DND-41 (cell line): ENCODE results near the gene FBXO10.

ENCODE experiments used
- ATAC-seq: fragments of 200-7000 bp; cut with Tn5 transposase; 3 replicates; pipeline ENCODE4 v1.9.1; 2021; ENCODE audit warnings: low read depth; ENCODE audit not compliant: insufficient read depth
- DNase-seq: peaks from one replicate; pipeline ENCODE4 v3.0.0-alpha.2; 2020
- H2AFZ ChIP-seq: 2 replicates; pipeline ENCODE4 v1.6.0; 2012; ENCODE audit warnings: low read depth, low read length
- H3K27ac ChIP-seq: 2 replicates; pipeline ENCODE4 v1.5.1; 2012; ENCODE audit warnings: low read length, inconsistent platforms
- H3K27me3 ChIP-seq: fragments of 200-600 bp; sonication (generic); 2 replicates; pipeline ENCODE4 v1.6.0; 2012; ENCODE audit warnings: low read length, mild to moderate bottlenecking, inconsistent platforms; ENCODE audit not compliant: insufficient read depth, poor library complexity
- H3K36me3 ChIP-seq: 2 replicates; pipeline ENCODE4 v1.5.1; 2012; ENCODE audit warnings: low read length, inconsistent platforms; ENCODE audit not compliant: insufficient read depth
- H3K4me1 ChIP-seq: 2 replicates; pipeline ENCODE4 v1.5.1; 2012; ENCODE audit warnings: mild to moderate bottlenecking, low read length; ENCODE audit not compliant: insufficient read depth
- H3K4me2 ChIP-seq: 2 replicates; pipeline ENCODE4 v1.6.0; 2012; ENCODE audit warnings: mild to moderate bottlenecking, moderate library complexity, low read length, inconsistent platforms; ENCODE audit not compliant: insufficient read depth
- H3K4me3 ChIP-seq, 2 experiments: fragments of 200-600 bp in 1 of 2; shearing (Covaris generic) in 1 of 2; 2 replicates each; pipeline ENCODE4 v1.5.1; 2012 to 2016; ENCODE audit warnings: inconsistent platforms in 2 of 2, low read length in 2 of 2, mild to moderate bottlenecking in 2 of 2, low read depth in 1 of 2, moderate library complexity in 1 of 2
- H3K79me2 ChIP-seq: 2 replicates; pipeline ENCODE4 v1.6.0; 2012; ENCODE audit warnings: low read length, inconsistent platforms; ENCODE audit not compliant: insufficient read depth
- H3K9ac ChIP-seq: 2 replicates; pipeline ENCODE4 v1.6.0; 2012; ENCODE audit warnings: low read depth, mild to moderate bottlenecking, inconsistent platforms, low read length, moderate library complexity
- H3K9me3 ChIP-seq: 2 replicates; pipeline ENCODE4 v1.5.1; 2012; ENCODE audit warnings: low read length, moderate library complexity, mild to moderate bottlenecking, inconsistent platforms; ENCODE audit not compliant: insufficient read depth, severe bottlenecking
- H4K20me1 ChIP-seq: 2 replicates; pipeline ENCODE4 v1.6.0; 2012; ENCODE audit warnings: low read length; ENCODE audit not compliant: insufficient read depth
- CTCF ChIP-seq: IDR thresholded peaks from 2 replicates; pipeline ENCODE4 v1.5.1; 2012; ENCODE audit warnings: borderline replicate concordance, low read length, moderate library complexity, mild to moderate bottlenecking; ENCODE audit not compliant: poor library complexity, severe bottlenecking; ENCODE audit errors: extremely low read depth
- EZH2 ChIP-seq: IDR thresholded peaks from 3 replicates; pipeline ENCODE4 v1.6.1; 2012; ENCODE audit warnings: borderline replicate concordance, low read depth, mild to moderate bottlenecking, moderate library complexity, low read length, inconsistent platforms; ENCODE audit not compliant: severe bottlenecking

The FBXO10 gene

GRCh38 chr9:37593883-37594448 is 17.8 kb upstream of the FBXO10 start:
- Histone ChIP-seq H3K27ac (no peak overlapping the region), H4K20me1 (peaks cover 16% of the 10 kb centered on the region; the same call in 1 of the 2 replicates), H3K4me2 (peak overlapping the region; percentile 69), H3K9ac (no peak overlapping the region), H2AFZ (peak overlapping the region; percentile 91), H3K79me2 (peaks cover 38% of the 10 kb centered on the region), H3K9me3 (no peaks in the 10 kb centered on the region), H3K4me1 (peaks cover 42% of the 10 kb centered on the region), H3K36me3 (peaks cover 13% of the 10 kb centered on the region), H3K27me3 (no peaks in the 10 kb centered on the region), H3K4me3 (peak overlapping the region in 1 of 2 experiments; percentile 30; a peak in 1 of 4 replicates)
- DNase-seq, result no peak
- TF ChIP-seq CTCF (no peak), EZH2 (no peak)
- no peak for ATAC-seq

- H3K9ac ChIP-seq, result peak within 1 kb of the TSS; percentile 97
- DNase-seq, result peak; percentile 91
- peaks cover 30% of the 10 kb centered on the region; the same call in 1 of the 2 replicates for H4K20me1 ChIP-seq
- H3K79me2 ChIP-seq, result peaks cover 54% of the 10 kb centered on the region
- peaks cover 42% of the 10 kb centered on the region for H3K4me1 ChIP-seq
- peak; percentile 94 for ATAC-seq
- no peaks in the 10 kb centered on the region for H3K9me3 ChIP-seq
- TF ChIP-seq EZH2 (no peak), CTCF (no peak)
- H3K27ac ChIP-seq, result peak within 1 kb of the TSS; percentile 90
- H3K4me2 ChIP-seq, result peak within 1 kb of the TSS; percentile 71
- H3K27me3 ChIP-seq, result no peaks in the 10 kb centered on the region
- peaks cover 30% of the 10 kb centered on the region for H3K36me3 ChIP-seq
- peak within 1 kb of the TSS; percentile 98 for H2AFZ ChIP-seq
- peak within 1 kb of the TSS; percentile 89 to 96 for H3K4me3 ChIP-seq
These were observed 16.1 kb upstream of the FBXO10 start, which contains the start of gene TOMM5 for GRCh38 chr9:37592108-37592951. Gene TOMM5 (minus strand): TSS chr9:37592597. CDS start chr9:37592532, 65 bp downstream.

GRCh38 chr9:37587521-37587920 is 11.3 kb upstream of the FBXO10 start:
- H3K4me2 ChIP-seq, result no peak overlapping the region
- DNase-seq, result no peak
- ATAC-seq, result no peak
- peaks cover 27% of the 10 kb centered on the region for H3K4me1 ChIP-seq
- no peaks in the 10 kb centered on the region for H3K9me3 ChIP-seq
- H3K9ac ChIP-seq, result no peak overlapping the region
- no peak overlapping the region for H2AFZ ChIP-seq
- no peak overlapping the region for H3K27ac ChIP-seq
- no peaks in the 10 kb centered on the region for H3K27me3 ChIP-seq
- TF ChIP-seq EZH2 (no peak), CTCF (no peak)
- no peak overlapping the region for H3K4me3 ChIP-seq
- peaks cover 76% of the 10 kb centered on the region for H3K36me3 ChIP-seq
- H4K20me1 ChIP-seq, result peaks cover 52% of the 10 kb centered on the region; the same call in 1 of the 2 replicates
- peaks cover 82% of the 10 kb centered on the region for H3K79me2 ChIP-seq
